ENCODE results near the gene NR4A3. TPM values are rescaled to one million over a fixed set of nuclear protein-coding genes. Genes with fewer than 3 reads are reported as not detected.

NR4A3 gene
- polyA plus RNA-seq, 1 of the 3 experiments (the other 2 are of a cell fraction) = 1.3 TPM

- Histone ChIP-seq H3K27me3 (ENCODE audit: insufficient read depth) (no peaks in the 10 kb centered on the region), H3K4me3 (ENCODE audit: low read depth in 2 of 2, low read length in 1 of 2) (no peak overlapping the region), H3K36me3 (replicated peaks in 1 of 2; ENCODE audit: control insufficient read depth in 1 of 2, insufficient read depth in 2 of 2, low read length in 1 of 2) (peaks cover 0 to 6% of the 10 kb centered on the region in 2 experiments), H3K4me1 (ENCODE audit: control insufficient read depth in 1 of 2, insufficient read depth in 2 of 2, low read depth in 1 of 2, low read length in 1 of 2) (peaks cover 0 to 8% of the 10 kb centered on the region in 2 experiments; a peak in 2 of 4 replicates), H4K20me1 (ENCODE audit: insufficient read depth) (no peaks in the 10 kb centered on the region), H3K9me2 (no peaks in the 10 kb centered on the region), H3K4me2 (no peak overlapping the region), H3K27ac (ENCODE audit: low read depth in 2 of 2, low read length in 1 of 2) (no peak overlapping the region), H2AFZ (ENCODE audit: low read depth) (no peak overlapping the region), H3F3A (replicated peaks; ENCODE audit: insufficient read depth) (no peaks in the 10 kb centered on the region), H3K9ac (no peak overlapping the region), H3K9me3 (no peaks in the 10 kb centered on the region), H3K79me2 (ENCODE audit: insufficient read depth) (no peaks in the 10 kb centered on the region)
- TF ChIP-seq RFX5 (IDR thresholded peaks at IDR 0.05; ENCODE audit: low read length) (no peak), CTCF (IDR thresholded peaks at IDR 0.05) (no peak), RCOR1 (IDR thresholded peaks at IDR 0.05; ENCODE audit: low read length) (no peak), ELF1 (IDR thresholded peaks at IDR 0.05) (no peak), MEF2A (IDR thresholded peaks at IDR 0.05; ENCODE audit: borderline replicate concordance, low read depth) (no peak), GABPA (IDR thresholded peaks at IDR 0.05; ENCODE audit: low read depth) (no peak), FOXM1 (IDR thresholded peaks at IDR 0.05; ENCODE audit: low read depth) (no peak), SMC3 (IDR thresholded peaks at IDR 0.05; ENCODE audit: low read depth, low read length) (no peak), JUND (IDR thresholded peaks at IDR 0.05) (no peak), GATA2 (CRISPR knock-in tag; IDR thresholded peaks at IDR 0.05) (no peak), NRF1 (IDR thresholded peaks at IDR 0.05; ENCODE audit: low read depth, low read length) (no peak), RAD21 (IDR thresholded peaks at IDR 0.05; ENCODE audit: low read length) (no peak), YY1 (IDR thresholded peaks at IDR 0.05; ENCODE audit: low read depth) (no peak), EZH2phosphoT487 (IDR thresholded peaks at IDR 0.05; ENCODE audit: borderline replicate concordance, low read depth) (no peak), CHD2 (IDR thresholded peaks at IDR 0.05; ENCODE audit: low read length, partially characterized antibody) (no peak), POLR2AphosphoS5 (IDR thresholded peaks at IDR 0.05; ENCODE audit: low read depth, low read length) (no peak)
- TF ChIP-seq, protein P1, sequence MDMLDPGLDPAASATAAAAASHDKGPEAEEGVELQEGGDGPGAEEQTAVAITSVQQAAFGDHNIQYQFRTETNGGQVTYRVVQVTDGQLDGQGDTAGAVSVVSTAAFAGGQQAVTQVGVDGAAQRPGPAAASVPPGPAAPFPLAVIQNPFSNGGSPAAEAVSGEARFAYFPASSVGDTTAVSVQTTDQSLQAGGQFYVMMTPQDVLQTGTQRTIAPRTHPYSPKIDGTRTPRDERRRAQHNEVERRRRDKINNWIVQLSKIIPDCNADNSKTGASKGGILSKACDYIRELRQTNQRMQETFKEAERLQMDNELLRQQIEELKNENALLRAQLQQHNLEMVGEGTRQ (IDR thresholded peaks at IDR 0.05; ENCODE audit: borderline replicate concordance, low read depth, low read length) = no peak
- TF ChIP-seq, protein P2, sequence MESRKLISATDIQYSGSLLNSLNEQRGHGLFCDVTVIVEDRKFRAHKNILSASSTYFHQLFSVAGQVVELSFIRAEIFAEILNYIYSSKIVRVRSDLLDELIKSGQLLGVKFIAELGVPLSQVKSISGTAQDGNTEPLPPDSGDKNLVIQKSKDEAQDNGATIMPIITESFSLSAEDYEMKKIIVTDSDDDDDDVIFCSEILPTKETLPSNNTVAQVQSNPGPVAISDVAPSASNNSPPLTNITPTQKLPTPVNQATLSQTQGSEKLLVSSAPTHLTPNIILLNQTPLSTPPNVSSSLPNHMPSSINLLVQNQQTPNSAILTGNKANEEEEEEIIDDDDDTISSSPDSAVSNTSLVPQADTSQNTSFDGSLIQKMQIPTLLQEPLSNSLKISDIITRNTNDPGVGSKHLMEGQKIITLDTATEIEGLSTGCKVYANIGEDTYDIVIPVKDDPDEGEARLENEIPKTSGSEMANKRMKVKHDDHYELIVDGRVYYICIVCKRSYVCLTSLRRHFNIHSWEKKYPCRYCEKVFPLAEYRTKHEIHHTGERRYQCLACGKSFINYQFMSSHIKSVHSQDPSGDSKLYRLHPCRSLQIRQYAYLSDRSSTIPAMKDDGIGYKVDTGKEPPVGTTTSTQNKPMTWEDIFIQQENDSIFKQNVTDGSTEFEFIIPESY (IDR thresholded peaks at IDR 0.05; ENCODE audit: borderline replicate concordance, low read depth) = no peak
- TF ChIP-seq, protein P3, sequence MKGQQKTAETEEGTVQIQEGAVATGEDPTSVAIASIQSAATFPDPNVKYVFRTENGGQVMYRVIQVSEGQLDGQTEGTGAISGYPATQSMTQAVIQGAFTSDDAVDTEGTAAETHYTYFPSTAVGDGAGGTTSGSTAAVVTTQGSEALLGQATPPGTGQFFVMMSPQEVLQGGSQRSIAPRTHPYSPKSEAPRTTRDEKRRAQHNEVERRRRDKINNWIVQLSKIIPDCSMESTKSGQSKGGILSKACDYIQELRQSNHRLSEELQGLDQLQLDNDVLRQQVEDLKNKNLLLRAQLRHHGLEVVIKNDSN (IDR thresholded peaks at IDR 0.05; ENCODE audit: borderline replicate concordance, low read depth) = no peak
- ChIA-PET POLR2A (interaction anchor here (0.5 kb wide), 1 partner anchor 63 kb away, joined by 3 read pairs; no protein-coding TSS in a partner anchor), CTCF (interaction anchor here (0.8 to 1.7 kb wide), 3 partner anchors 15 to 374 kb away, joined by 3 read pairs; partner anchors contain the start of gene STX17)
- DNase-seq = no peak
These were observed 13.9 kb downstream of the NR4A3 start for GRCh38 chr9:99835581-99835980.
